ENCODE data around the gene SASH1.

SASH1 gene

GRCh38 chr6:148342350-148343046, at the start of gene SASH1:
TSS of gene SASH1 (plus strand) at chr6:148342838. CDS start at chr6:148343068, 230 bp downstream.
- TF ChIP-seq CTCF (IDR thresholded peaks at IDR 0.05; ENCODE audit: low read depth, low read length, missing control alignments): no peak
- H3K4me3 ChIP-seq (ENCODE audit: low read depth, low read length): no peak within 1 kb of the TSS
- no peak for DNase-seq (ENCODE audit: low read depth)

- H3K4me3 ChIP-seq (ENCODE audit: low read depth, low read length): no peak overlapping the region
- no peak for DNase-seq (ENCODE audit: low read depth)
- TF ChIP-seq CTCF (IDR thresholded peaks at IDR 0.05; ENCODE audit: low read depth, low read length, missing control alignments): no peak
These were observed 49.2 kb upstream of the SASH1 start for GRCh38 chr6:148293181-148293995.

GRCh38 chr6:148294059-148294458, 48.6 kb upstream of the SASH1 start:
- no peak for DNase-seq (ENCODE audit: low read depth)
- H3K4me3 ChIP-seq (ENCODE audit: low read depth, low read length): no peak overlapping the region
- no peak for TF ChIP-seq CTCF (IDR thresholded peaks at IDR 0.05; ENCODE audit: low read depth, low read length, missing control alignments)

- TF ChIP-seq CTCF (IDR thresholded peaks at IDR 0.05; ENCODE audit: low read depth, low read length, missing control alignments): no peak
These were observed 47.3 kb upstream of the SASH1 start for GRCh38 chr6:148295261-148295887.

GRCh38 chr6:148296771-148297170, 45.9 kb upstream of the SASH1 start:
- no peak for DNase-seq (ENCODE audit: low read depth)
- no peak for TF ChIP-seq CTCF (IDR thresholded peaks at IDR 0.05; ENCODE audit: low read depth, low read length, missing control alignments)
- no peak overlapping the region for H3K4me3 ChIP-seq (ENCODE audit: low read depth, low read length)

More at GRCh38 chr6:148295261-148295887, 47.3 kb upstream of the SASH1 start:
- H3K4me3 ChIP-seq (ENCODE audit: low read depth, low read length): no peak overlapping the region
- DNase-seq (ENCODE audit: low read depth): no peak

GRCh38 chr6:148298683-148299082, 44.0 kb upstream of the SASH1 start:
- DNase-seq (ENCODE audit: low read depth): no peak
- TF ChIP-seq CTCF (IDR thresholded peaks at IDR 0.05; ENCODE audit: low read depth, low read length, missing control alignments): no peak
- H3K4me3 ChIP-seq (ENCODE audit: low read depth, low read length): no peak overlapping the region
